Gastrocnemius medialis (tissue), 4 donors: ENCODE data around the gene ZWILCH.

Experiments used
- CTCF ChIP-seq, 5 experiments: fragments of 450-650 bp in 3 of 5; fragments of 200-600 bp in 2 of 5; sonication (generic) in 2 of 5; IDR thresholded peaks in 4 of 5; conservative IDR thresholded peaks in 1 of 5; 1 replicate in 4 of 5; 2 replicates in 1 of 5; pipeline ENCODE4 v1.5.1; 2016 to 2019; ENCODE audit warnings: antibody characterized with exemption in 5 of 5, mild to moderate bottlenecking in 3 of 5, moderate library complexity in 3 of 5
- POLR2A ChIP-seq, 2 donors: fragments of 450-650 bp; IDR thresholded peaks; one replicate each; pipeline ENCODE4 v1.6.1; 2017; ENCODE audit warnings: antibody characterized with exemption in 2 of 2, mild to moderate bottlenecking in 2 of 2, moderate library complexity in 2 of 2

DNA sequence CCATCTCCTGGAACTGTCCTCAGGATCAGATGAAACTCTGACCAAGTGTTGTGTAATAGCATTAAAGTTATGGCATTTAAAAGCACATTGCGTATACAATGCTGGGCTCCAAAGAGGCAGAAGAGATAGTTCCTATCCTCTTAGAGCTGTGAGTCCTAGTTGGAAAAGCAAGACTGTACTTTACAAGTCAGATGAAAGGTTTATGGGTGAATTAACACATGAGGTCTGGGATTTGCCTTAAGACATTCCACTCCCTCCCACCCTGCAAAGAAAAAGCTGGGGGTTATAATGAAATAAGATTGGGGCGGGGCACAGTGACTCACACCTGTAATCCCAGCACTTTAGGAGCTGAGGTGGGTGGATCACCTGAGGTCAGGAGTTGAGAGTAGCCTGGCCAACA lies 43.2 kb upstream of the ZWILCH start:
- no peak for TF ChIP-seq CTCF (IDR thresholded peaks at IDR 0.05 in 4 of 5, conservative IDR thresholded peaks at IDR 0.05 in 1 of 5)
- TF ChIP-seq POLR2A (IDR thresholded peaks at IDR 0.05) = no peak
